Stimulated activated CD4-positive, alpha-beta T cell treated with anti-CD3 and anti-CD28 coated beads, Interleukin-4, amount 100 ng/mL, for 4 hours (primary cell): ENCODE measurements around the gene ZNF500.
"Not testable (repeated sequence)": the region's sequence is repeated elsewhere in the genome, so short reads cannot be mapped to it uniquely, and the experiment has no call there.

Source experiments
- DNase-seq, 2 experiments: peaks; one replicate each; pipeline ENCODE4 v3.0.0-alpha.2; 2020

The ZNF500 gene

GRCh38 chr16:4795828-4796572 is 29.0 kb upstream of the ZNF500 start:
- no peak for DNase-seq

- no peak for DNase-seq
Observed at GRCh38 chr16:4795181-4795827, 28.3 kb upstream of the ZNF500 start, which contains the start of gene SMIM22. TSS of gene SMIM22 (plus strand) at chr16:4795369. CDS start at chr16:4795735, 366 bp downstream.

- no peak for DNase-seq
Observed at GRCh38 chr16:4792951-4793513, 26.1 kb upstream of the ZNF500 start.

- DNase-seq, result no peak
Observed at GRCh38 chr16:4790871-4791270, 23.9 kb upstream of the ZNF500 start.

- no peak for DNase-seq
Observed at GRCh38 chr16:4790261-4790660, 23.3 kb upstream of the ZNF500 start.

GRCh38 chr16:4788910-4789309 is 21.9 kb upstream of the ZNF500 start:
- DNase-seq, result no peak

GRCh38 chr16:4788489-4788889 is 21.5 kb upstream of the ZNF500 start:
- no peak for DNase-seq

GRCh38 chr16:4787627-4788482 is 20.9 kb upstream of the ZNF500 start, which contains the start of gene SEPTIN12:
TSS of gene SEPTIN12 (minus strand) at chr16:4788345. CDS start at chr16:4787645, 700 bp downstream.
- no peak for DNase-seq

GRCh38 chr16:4787068-4787467 is 20.1 kb upstream of the ZNF500 start:
- DNase-seq, result no peak

GRCh38 chr16:4785758-4786433 is 18.9 kb upstream of the ZNF500 start:
- no peak for DNase-seq

GRCh38 chr16:4784444-4784987 is 17.6 kb upstream of the ZNF500 start:
- DNase-seq, result not testable (repeated sequence)

GRCh38 chr16:4783951-4784336 is 17.0 kb upstream of the ZNF500 start:
- no peak for DNase-seq

GRCh38 chr16:4783251-4783950 is 16.4 kb upstream of the ZNF500 start:
- no peak for DNase-seq

- no peak for DNase-seq
Observed at GRCh38 chr16:4780235-4780634, 13.3 kb upstream of the ZNF500 start.

GRCh38 chr16:4778050-4778392 is 11.1 kb upstream of the ZNF500 start:
- DNase-seq, result no peak

- DNase-seq, result no peak
Observed at GRCh38 chr16:4777339-4778049, 10.5 kb upstream of the ZNF500 start.

GRCh38 chr16:4776141-4776705 is 9.3 kb upstream of the ZNF500 start:
- DNase-seq, result no peak

- DNase-seq, result no peak
Observed at GRCh38 chr16:4775005-4775404, 8.0 kb upstream of the ZNF500 start.

GRCh38 chr16:4772351-4772750 is 5.4 kb upstream of the ZNF500 start:
- no peak for DNase-seq

GRCh38 chr16:4771646-4772045 is 4.7 kb upstream of the ZNF500 start:
- DNase-seq, result no peak

- no peak for DNase-seq
Observed at GRCh38 chr16:4769306-4769638, 2.3 kb upstream of the ZNF500 start.
